Stimulated activated CD4-positive, alpha-beta T cell treated with anti-CD3 and anti-CD28 coated beads, Interleukin-1b, Interleukin-23, amount 100 ng/mL, for 1 hour (primary cell): ENCODE results near the gene MAMLD1.
A peak's percentile ranks its signal among the peaks of the same experiment; 100 is the strongest.

Source experiments
- DNase-seq, 2 donors: peaks; one replicate each; pipeline ENCODE4 v3.0.0-alpha.2; 2020; ENCODE audit warnings: low read depth in 2 of 2

The MAMLD1 gene

GRCh38 chrX:150459196-150459595 is 96.1 kb downstream of the MAMLD1 start:
- no peak for DNase-seq

DNA sequence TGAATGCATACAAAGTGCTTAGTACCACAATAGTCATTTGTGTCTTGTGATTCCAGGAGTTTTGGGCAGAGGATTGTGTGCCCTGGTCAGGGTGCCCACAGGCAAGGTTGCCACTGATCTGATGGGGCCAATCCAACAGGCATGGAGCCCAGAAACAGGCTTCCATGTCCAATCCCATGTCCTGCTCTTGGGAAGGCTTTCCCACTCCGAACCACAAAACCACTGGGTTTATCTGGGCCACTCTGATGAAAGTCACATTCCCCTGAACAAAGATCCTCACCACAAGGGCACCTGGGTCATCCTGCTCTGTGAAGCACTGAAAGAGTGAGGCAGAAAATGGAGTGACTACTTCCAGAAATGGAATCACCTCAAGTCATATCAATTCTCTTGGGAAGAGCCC is 96.9 kb downstream of the MAMLD1 start:
- no peak for DNase-seq

- no peak for DNase-seq
Measured at GRCh38 chrX:150460781-150461180, 97.7 kb downstream of the MAMLD1 start.

DNA sequence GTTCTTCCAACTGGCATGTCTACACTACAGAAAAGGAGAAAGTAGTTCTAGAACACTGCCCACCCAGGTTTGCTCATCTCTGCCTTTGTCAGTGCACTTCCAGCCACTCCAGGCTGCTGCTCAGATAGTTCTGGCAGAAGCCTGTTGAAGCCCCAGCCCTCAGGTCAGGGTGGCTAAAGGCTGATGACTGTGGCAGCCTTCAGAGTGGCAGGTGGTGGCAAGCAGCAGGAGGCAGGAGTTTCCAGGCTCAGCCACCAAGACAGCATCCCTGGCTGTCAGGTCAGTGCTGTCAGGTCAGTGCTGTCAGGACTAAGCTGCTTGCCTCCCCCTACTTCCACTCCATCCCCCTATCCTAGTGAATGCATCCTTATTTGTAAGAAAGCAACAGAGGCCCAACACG is 100.4 kb downstream of the MAMLD1 start:
- DNase-seq, result no peak

DNA sequence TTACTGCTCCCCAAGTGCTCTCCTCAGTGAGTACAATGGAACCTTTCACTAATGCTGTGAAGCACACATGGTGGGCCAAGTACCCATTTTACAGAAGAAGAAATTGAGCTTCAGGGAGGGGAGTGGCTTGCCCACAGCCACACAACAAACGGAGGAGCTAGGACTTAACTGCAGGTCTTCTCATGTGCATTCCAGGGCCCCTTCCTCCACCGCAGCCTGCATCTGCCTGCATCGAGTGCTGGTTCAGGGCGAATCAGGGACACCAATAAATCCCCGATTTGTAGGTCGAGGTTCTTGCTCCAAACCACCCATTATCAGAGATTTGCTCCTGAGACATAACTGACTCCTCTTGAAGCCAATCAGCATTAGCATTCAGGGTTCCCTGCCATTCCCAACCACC is 100.9 kb downstream of the MAMLD1 start:
- no peak for DNase-seq

DNA sequence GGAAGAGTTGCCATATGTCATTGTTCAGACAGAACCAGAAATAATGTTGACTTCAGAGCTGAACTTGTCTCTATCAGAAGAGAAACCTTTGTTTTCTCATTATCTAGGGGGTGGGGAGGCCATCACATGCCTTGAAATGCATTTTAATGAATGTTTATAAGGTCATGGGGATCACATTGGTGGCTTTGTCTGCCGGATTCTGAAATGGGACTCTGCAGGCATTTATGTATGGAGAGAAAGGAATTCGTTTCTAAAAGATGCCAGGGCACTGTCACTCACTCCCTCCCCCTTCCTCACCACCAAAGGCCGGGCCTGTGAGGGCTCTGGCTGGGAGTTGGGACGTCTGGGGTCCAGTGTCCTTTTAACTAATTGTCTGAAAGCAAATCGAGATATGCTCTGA is 102.2 kb downstream of the MAMLD1 start:
- DNase-seq, result no peak

- DNase-seq, result no peak
Measured at GRCh38 chrX:150465881-150466775, 103.0 kb downstream of the MAMLD1 start.

- no peak for DNase-seq
Measured at GRCh38 chrX:150472306-150472705, 109.2 kb downstream of the MAMLD1 start.

DNA sequence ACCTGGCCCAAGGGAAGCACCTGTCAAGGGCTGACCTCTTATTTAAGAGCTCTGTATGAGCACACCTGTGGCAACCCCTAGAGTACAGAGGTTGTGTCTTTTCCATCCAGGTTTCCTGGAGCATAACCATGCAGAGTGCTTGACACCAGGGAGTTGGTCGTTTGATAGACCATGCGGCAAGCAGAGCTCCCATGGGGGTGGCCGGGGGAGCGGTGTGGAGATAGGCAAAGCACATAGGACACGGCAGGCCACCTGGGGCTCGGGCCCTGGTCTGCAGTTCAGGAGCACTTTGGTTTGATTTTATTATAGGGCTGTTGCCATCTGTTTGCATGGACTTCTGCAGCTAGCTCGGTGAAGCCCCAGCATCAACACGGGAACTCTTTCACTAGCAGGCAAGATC is 110.3 kb downstream of the MAMLD1 start:
- no peak for DNase-seq

DNA sequence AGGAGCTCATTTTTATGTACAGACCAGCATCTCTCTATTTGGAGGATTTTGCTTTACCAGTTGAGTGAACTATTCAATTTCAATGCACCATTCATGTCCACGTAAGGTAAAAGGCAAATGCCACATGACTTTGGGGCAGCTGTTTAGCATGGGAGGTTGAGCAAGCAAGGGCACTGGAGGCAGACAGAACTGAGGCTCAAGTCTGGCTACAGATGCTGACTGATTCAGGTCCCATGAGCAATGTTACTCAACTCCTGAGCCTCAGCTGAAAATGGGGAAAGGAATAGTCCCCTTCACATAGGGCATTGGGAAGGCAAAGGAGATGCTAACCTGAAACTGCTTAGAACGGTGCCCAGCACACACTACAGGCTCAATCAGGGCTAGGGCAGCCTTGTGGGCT is 112.3 kb downstream of the MAMLD1 start:
- DNase-seq, result no peak

- DNase-seq, result no peak
Measured at GRCh38 chrX:150476164-150476699, 113.1 kb downstream of the MAMLD1 start.

- no peak for DNase-seq
Measured at GRCh38 chrX:150477371-150477770, 114.3 kb downstream of the MAMLD1 start.

DNA sequence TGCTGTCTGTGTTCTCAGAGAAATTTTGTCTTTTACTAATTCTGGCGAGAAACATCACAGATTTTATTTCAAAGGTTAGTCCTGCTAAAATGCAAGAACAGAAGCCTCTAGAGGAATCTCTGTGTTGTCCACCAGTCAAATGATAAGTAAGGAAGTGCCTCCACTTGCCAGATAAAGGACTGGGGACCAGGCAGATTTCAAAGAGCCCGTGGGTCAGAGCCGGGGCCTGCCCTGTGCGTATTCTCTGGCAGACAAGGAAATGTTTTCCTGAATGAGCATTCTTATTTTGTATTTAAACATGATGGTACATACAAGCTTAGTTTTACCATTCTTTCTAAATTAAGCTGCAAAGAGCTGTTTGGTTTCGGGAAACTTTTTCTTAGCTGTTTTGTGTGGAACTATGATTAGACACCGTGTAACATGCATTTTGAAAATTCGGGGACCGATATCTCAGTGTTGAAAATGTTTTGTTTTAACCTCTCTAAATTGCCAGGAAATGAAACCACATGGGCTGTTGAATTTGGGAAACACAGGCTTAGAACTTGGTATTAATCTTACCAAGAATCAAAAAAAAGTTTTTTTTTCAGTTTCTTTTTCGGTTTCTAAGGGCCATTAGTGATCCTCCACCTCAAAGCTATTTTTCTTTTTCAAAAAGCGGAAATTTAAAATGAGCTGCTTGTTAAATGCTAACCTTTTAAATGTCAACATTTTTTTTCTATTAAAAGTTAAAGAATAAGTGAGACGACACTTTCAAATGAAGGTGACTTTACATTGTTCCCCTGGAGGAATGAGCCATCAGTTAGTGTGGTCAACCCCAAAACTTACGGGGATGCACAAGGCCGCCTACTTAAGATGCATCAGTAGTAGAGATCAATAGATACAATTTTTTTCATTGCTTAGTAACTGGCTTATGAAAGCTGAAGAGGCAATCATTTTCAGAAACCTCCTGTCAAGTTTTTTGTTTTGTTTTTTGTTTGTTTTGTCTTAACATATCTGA is 115.7 kb downstream of the MAMLD1 start:
- DNase-seq, result no peak

- peak in 1 of 2 donors; percentile 13 for DNase-seq
Measured at GRCh38 chrX:150482537-150483206, 119.6 kb downstream of the MAMLD1 start.

- DNase-seq, result no peak
Measured at GRCh38 chrX:150483356-150483985, 120.4 kb downstream of the MAMLD1 start.

GRCh38 chrX:150486011-150486410 is 122.9 kb downstream of the MAMLD1 start:
- DNase-seq, result peak in 1 of 2 donors; percentile 17

- DNase-seq, result no peak
Measured at GRCh38 chrX:150487369-150488094, 124.4 kb downstream of the MAMLD1 start.

DNA sequence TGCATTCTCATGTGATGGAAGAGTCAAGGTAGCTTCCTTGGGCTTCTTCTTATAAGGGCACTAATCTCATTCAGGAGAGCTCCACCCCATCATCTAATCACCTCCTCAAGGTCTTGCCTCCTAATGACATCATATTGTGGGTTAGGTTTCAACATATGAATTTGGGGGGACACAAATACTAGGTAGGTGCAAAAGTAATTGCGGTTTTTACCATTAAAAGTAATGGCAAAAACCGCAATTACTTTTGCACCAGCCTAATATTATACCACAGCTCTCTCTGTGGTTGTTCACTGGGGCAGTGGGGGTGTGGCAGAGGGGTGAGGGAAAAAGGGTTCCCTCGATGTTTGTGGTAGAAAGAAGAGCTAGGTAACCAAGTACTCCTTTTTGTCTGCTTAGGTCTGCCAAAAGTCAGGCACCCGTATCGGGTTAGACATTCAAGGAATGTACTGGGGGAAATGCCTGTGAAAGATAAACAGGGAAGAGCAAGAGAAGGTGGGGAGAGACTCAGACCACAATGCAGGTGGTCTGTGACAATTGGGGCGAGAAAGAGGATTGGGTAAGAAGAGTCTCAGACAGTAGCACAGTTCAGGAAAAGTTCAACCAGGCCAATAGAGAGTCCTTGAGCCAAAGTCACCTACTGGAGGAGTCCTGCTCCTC is 126.4 kb downstream of the MAMLD1 start:
- DNase-seq, result no peak

DNA sequence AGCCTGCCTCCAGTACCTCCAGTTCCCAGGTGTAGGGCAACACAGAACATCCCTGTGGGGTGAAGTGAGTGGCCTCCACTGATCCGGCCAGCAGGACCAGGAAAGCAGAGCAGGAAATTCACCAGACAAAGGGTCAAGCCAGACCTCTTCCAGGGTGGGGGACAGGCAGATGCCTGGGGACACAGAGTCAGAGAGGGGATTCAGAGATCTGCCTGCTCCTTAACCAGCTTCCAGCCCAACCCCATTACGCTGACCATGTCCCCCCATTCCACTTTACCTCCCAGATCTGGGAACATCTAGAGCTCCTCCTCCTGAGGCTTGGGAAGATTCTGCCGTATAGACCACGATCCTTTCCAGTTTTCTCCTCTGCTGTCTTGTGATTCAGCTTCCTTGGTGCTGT is 132.4 kb downstream of the MAMLD1 start:
- DNase-seq, result no peak

- DNase-seq, result no peak
Measured at GRCh38 chrX:150499240-150499639, 136.1 kb downstream of the MAMLD1 start.
